PC-9 (cell line): ENCODE data around the gene CCDC93.

Source experiments
- CTCF ChIP-seq: fragments of 200-600 bp; sonication (generic); conservative IDR thresholded peaks from 2 replicates; pipeline ENCODE4 v1.6.1; 2017; ENCODE audit warnings: mixed run types, antibody characterized with exemption, mild to moderate bottlenecking, moderate library complexity
- EZH2 ChIP-seq: fragments of 200-600 bp; sonication (generic); IDR thresholded peaks from 2 replicates; pipeline ENCODE4 v1.8.0; 2017; ENCODE audit warnings: antibody characterized with exemption, low read depth

GRCh38 chr2:117938611-117939010 lies 75.3 kb downstream of the CCDC93 start:
- TF ChIP-seq CTCF (no peak), EZH2 (no peak)
